Right hindlimb (tissue), 1 donor: ENCODE results near the gene KCNIP3.
"Not testable (repeated sequence)": the region's sequence is repeated elsewhere in the genome, so short reads cannot be mapped to it uniquely, and the experiment has no call there.

Experiments
- DNase-seq: peaks from one replicate; pipeline ENCODE4 v3.0.0-alpha.2; 2018

Gene KCNIP3

DNA sequence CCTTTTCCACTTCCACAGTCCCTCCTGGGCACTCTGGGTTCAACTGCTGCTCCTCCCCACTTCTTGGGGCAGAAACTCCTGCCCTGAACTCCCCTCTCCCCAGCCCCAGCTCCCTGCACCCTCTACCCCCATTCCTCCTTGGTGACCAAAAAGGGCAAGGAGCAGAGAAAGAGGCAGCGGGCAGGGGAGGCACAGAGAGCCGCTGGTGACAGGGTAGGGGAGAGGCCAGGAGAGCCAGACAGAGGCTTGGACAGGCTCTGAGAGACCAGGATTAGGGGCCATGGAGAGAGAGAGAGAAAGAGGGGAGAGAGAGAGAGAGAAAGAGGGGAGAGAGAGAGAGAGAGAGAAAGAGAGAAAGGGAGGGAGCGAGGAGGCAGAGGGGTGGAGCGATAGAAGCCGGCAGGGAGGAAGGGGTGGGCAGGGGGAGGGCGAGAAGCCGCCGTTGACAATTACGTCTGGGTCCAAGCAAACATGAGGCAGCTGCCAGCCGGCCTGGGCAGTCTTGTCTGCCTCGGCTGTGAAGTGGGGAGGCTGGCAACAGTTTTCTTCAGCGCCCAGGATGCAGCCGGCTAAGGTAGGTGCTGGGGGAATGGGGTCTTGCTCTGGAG, at the start of gene KCNIP3:
Gene KCNIP3, plus strand, starts transcription at position 468 of the 608 bp plus-strand sequence. Its CDS starts 92 bp downstream, at position 560.
- peak; percentile 62 for DNase-seq

DNA sequence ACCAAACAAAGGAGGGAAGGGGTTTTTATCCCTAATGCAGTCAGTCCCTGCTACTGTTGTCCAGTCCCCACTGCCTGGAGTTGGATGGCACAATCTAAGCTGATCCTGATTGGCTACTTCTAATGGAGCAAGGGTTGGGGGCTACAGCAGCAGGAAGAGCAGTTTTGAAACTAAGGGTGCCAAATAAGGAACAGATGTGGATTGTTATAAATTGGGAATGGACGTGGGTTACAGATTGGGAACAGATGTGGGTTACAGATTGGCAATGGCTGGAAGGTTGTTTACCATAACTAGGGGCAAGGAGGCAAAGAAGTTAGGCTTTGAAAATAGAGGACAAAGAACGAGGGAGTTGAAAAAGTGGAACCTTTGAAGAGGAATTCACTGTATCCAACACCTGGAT, 38.9 kb upstream of the KCNIP3 start:
- DNase-seq = no peak

DNA sequence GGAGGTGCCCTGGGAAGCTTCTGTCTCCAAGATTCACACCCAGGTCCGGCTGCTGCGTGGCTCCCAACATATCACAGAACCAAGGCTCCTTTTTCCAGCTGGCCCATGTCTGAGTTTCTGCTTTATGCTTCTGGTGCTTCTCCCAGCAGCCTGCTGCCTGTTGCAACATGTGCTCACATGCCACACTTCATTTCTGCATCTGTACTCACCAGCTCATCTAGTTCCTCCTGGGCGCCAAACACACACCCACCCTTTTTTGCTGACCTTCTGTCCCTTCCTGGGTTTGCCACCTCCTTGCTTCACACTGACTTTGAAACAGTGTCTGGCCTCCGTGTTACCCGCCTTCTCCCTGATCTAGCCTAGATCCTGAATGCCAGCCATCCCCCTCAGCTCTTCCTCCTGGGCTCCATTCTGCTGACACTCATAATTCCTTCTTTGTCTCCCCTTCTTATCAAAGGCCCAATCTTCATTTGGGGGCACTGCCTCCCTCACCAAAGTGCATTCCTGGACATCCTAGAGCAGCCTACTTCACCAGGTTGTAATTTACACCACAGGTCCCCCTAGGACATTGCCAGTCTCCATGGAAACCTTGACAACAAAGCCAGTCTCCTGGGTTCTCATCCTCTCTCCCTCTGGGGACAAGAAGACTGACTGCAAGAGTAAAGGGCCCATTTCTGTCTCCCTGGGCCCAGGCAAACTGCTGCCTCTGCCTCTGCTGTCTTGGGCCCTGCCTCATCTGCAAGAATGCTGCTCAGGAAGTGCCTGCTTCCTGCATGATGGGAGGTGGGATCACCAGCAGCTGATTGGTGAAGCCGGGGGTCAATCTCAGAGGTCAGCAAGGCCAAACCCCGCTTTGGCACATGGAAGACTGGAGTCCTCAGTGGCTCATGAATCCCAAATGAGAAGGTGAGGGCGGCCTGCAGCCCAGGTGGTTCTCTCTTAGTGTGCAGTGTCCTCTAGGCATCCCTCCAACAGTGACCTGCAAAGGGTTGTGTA, 36.8 kb upstream of the KCNIP3 start:
- peak; percentile 17 for DNase-seq

GRCh38 chr2:95261602-95262001, 35.5 kb upstream of the KCNIP3 start:
- DNase-seq = no peak

- DNase-seq = no peak
Measured at GRCh38 chr2:95262896-95263542, 34.1 kb upstream of the KCNIP3 start.

- DNase-seq = peak; percentile 42
Measured at GRCh38 chr2:95264624-95265023, 32.5 kb upstream of the KCNIP3 start.

DNA sequence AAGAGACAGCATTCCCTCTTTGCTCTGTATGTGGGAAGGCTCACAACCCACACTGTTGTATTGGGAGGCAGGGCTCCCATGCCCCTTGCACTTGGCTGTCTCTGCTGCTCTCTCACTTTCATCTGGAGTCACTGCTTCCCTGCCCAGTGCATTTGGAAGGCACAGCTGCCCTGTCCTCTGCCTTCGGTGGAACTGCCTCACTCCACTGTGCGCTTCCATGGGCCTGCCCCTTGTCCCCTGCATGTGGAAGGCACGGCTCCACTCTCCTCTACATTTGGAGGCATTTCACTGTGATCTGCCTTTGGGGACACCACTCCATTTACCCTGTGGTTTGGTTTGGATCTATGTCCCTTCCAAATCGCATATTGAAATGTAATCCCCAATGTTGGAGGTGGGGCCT, 32.0 kb upstream of the KCNIP3 start:
- no peak for DNase-seq

DNA sequence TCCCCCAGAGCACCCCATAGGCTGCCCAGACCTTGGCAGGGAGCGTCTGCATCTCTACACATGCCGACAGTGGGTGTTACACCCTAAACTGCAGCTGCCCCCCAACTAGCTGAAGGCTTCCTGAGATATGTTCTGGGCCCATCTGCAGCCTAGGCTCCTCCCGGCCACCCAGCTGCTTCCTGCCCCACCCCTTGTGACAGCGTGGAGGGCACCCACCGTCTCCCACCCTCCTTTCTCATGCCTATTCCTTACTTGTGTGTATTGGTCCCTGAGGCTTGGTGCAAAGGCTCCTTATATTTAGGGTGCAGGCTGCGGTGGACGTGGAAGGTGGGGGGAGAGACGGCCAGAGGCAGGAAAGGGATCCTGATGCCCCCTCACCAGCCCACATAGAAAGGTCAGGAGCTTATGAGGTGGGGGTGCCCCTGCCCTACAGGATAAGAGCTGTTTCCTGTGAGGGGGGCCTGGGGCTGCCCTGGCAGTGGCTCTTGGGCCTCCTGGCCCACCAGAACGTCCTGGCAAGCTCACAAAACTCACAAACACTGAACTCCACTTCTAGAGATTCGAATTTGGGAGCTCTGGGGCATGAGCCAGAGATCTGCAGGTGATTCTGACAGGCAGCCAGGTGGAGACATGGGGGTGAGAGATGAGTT, 30.2 kb upstream of the KCNIP3 start:
- DNase-seq = no peak

GRCh38 chr2:95267458-95268210, 29.5 kb upstream of the KCNIP3 start:
- no peak for DNase-seq

- no peak for DNase-seq
Measured at GRCh38 chr2:95268211-95269035, 28.7 kb upstream of the KCNIP3 start.

DNA sequence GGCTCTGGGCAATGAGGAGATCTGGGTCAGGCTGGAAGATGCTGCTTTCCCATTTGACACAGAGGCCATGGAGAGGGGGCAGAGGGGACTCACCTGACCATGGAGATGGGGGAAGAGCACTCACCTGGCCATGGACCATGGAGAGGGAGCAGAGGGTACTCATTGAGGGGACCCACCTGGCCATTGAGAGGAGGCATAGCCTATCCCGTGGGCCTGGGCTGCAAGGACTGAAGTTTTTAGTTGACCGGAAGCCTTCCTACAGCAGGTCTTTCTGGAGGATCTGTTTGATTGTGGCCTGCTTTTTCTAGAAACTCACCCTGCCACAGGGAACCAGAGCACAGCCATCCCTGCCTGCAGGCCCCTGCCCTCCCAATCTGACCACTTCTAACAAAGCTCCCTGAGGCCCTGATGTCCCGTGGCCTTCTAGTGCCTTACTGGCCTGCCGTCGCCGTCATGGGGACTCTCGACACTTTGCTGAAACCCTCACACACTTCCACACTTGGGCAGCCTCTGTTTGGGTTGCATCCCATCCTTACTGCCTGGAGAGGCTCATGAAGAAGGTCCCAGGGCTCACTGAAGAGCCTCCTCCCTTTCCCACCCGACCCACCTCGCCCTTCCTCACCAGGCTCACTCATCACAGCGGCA, 28.0 kb upstream of the KCNIP3 start:
- DNase-seq = no peak

DNA sequence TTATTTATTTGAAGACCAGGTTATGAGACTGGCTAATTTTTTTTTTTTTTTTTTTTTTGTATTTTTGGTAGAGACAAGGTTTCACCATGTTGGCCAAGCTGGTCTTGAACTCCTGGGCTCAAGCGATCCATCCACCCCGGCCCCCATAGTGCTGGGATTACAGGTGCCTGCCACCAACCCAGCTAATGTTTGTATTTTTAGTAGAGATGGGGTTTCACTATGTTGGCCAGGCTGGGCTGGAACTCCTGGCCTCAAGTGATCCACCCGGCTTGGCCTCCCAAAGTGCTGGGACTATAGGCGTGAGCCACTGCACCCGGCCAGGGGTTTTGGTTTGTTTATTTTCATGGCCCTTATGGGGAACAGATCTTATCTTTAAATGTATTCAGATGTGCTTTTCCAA, 27.4 kb upstream of the KCNIP3 start:
- DNase-seq = not testable (repeated sequence)

- no peak for DNase-seq
Measured at GRCh38 chr2:95270541-95271081, 26.5 kb upstream of the KCNIP3 start.

DNA sequence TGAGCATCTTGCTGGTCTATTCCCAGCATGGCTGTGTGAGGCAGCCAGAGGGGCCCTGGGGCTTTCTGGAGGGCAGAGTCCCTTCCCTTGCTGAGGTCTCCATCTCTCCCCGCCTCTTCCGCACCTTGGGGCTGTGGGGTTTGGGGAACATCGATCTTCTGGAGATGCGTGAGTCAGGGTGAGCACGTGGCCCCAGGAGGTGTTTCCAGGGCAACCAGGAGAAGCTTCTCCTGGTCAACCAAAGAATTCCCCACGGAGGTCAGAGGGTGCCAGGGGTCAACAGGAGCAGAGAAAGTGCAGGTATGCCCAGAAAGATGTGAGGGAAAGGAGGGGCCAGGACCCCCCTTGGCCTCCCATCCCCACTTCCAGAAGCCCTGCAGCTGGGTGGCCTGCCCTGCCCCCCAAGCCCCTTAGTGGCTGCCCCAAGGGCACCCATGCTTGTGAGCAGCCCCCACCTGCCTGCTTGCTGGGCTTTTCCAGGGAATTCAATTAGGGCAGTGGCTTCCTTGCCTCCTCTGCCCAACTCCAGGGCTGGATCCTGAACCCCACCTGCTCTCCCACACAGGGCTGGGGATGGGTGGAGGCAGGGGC, 25.7 kb upstream of the KCNIP3 start:
- no peak for DNase-seq

- DNase-seq = no peak
Measured at GRCh38 chr2:95272299-95272751, 24.8 kb upstream of the KCNIP3 start.

DNA sequence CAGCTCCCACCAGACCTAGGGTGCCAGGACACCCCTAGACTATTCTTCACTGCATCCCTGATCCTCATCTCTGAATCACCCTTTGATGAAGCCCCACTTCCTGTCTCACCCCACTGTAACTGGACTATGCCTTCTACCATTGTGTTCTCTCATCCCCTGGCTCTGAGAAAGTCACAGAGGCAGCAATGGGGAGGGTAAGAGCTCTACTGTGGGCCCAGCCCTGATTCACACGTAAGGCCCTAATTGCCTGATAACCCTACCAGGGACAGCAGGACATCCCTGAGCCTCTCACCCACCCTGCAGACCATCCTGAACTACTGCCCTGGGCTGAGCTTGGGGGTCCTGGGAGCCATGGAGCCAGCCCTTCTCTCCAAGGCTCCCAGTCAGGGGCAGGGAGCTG, 24.4 kb upstream of the KCNIP3 start:
- DNase-seq = no peak

DNA sequence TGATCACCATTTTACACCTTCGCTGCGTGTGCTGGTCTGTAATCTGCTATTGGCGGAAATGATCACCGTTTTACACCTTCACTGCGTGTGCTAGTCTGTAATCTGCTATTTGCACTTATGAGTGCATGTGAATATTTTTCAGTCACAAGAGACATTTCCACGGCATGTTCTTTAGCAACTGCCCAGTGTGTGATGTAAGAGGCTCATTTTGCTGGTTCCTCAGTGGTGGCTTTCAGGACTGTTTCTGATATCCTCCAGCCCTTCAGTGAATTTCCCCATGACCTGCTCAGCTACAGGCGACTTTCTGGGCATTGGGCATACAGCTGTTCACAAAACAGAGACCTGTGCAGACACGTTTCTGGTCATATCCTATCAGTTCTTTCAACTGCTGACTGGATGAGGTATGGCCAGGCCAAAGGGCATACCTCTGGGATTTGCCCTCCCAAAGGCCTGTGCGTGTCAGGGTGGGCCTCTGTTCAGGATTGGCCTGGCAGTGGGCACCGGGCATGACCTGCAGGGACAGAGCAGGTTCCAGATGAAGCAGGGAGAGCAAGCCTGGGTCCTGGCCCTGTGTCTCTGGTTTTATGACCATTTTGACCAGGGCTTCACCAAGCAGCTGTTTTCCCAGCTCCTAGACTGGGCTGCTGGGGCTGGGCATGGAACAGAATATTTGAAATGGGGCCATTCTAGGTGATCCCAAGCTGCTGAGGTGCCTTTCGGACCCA, 23.4 kb upstream of the KCNIP3 start:
- DNase-seq = no peak

GRCh38 chr2:95274291-95275150, 22.6 kb upstream of the KCNIP3 start, which contains the start of gene PROM2:
PROM2 (plus strand) TSS chr2:95274449; CDS start chr2:95274586, 137 bp downstream.
- no peak for DNase-seq
